HepG2 (cell line): ENCODE results near the gene CASKIN2. TPM values are rescaled to one million over a fixed set of nuclear protein-coding genes. Genes with fewer than 3 reads are reported as not detected.

Experiments used
- ARID4A ChIP-seq: sonication (generic); formaldehyde crosslinking; IDR thresholded peaks from 2 replicates; pipeline ENCODE4 v1.5.0; 2020; ENCODE audit warnings: mild to moderate bottlenecking, missing genetic modification reagents, borderline replicate concordance
- CHD4 ChIP-seq: fragments of 200-600 bp; sonication (generic); IDR thresholded peaks from 2 replicates; pipeline ENCODE4 v1.7.0; 2017; ENCODE audit warnings: mild to moderate bottlenecking, low read length, borderline replicate concordance
- HOXD1 ChIP-seq: sonication (generic); formaldehyde crosslinking; IDR thresholded peaks from 2 replicates; pipeline ENCODE4 v1.5.0; 2020; ENCODE audit warnings: missing genetic modification reagents
- KAT7 ChIP-seq: IDR thresholded peaks from 2 replicates; pipeline ENCODE4 v1.6.1; 2018; ENCODE audit warnings: borderline replicate concordance, missing compliant biosample characterization
- KDM5A ChIP-seq: fragments of 200-600 bp; sonication (generic); IDR thresholded peaks from 2 replicates; pipeline ENCODE4 v1.7.0; 2018; ENCODE audit warnings: antibody characterized with exemption, mild to moderate bottlenecking, low read length, borderline replicate concordance
- MYC ChIP-seq: sonication (generic); formaldehyde crosslinking; IDR thresholded peaks from 2 replicates; pipeline ENCODE4 v1.9.0; 2021; ENCODE audit warnings: missing genetic modification reagents, borderline replicate concordance
- NR2F1 ChIP-seq, 2 experiments: fragments of 450-650 bp in 1 of 2; formaldehyde crosslinking in 1 of 2; IDR thresholded peaks; 2 replicates each; pipeline versions ENCODE4 v1.5.0 to v1.6.1; 2016 to 2020; ENCODE audit warnings: mild to moderate bottlenecking in 1 of 2, missing compliant biosample characterization in 1 of 2, missing genetic modification reagents in 1 of 2, moderate library complexity in 1 of 2
- RNF219 ChIP-seq: sonication (generic); formaldehyde crosslinking; IDR thresholded peaks from 2 replicates; pipeline ENCODE4 v1.5.0; 2020; ENCODE audit warnings: mild to moderate bottlenecking, missing genetic modification reagents
- RORA ChIP-seq: sonication (generic); formaldehyde crosslinking; IDR thresholded peaks from 2 replicates; pipeline ENCODE4 v1.5.0; 2020; ENCODE audit warnings: mild to moderate bottlenecking, missing genetic modification reagents, moderate library complexity
- STAT6 ChIP-seq: sonication (generic); formaldehyde crosslinking; IDR thresholded peaks from 2 replicates; pipeline ENCODE4 v1.4.0; 2020; ENCODE audit warnings: missing genetic modification reagents, mild to moderate bottlenecking, borderline replicate concordance
- TAF1 ChIP-seq: sonication (generic); formaldehyde crosslinking; IDR thresholded peaks from 2 replicates; pipeline ENCODE4 v1.4.0; 2020; ENCODE audit warnings: missing genetic modification reagents
- TBP ChIP-seq: sonication (generic); formaldehyde crosslinking; IDR thresholded peaks from 2 replicates; pipeline ENCODE4 v1.5.0; 2020; ENCODE audit warnings: missing genetic modification reagents
- THAP7 ChIP-seq: sonication (generic); formaldehyde crosslinking; IDR thresholded peaks from 2 replicates; pipeline ENCODE4 v1.8.1; 2023; ENCODE audit warnings: mild to moderate bottlenecking, missing genetic modification reagents
- ZBTB3 ChIP-seq: sonication (generic); formaldehyde crosslinking; IDR thresholded peaks from 2 replicates; pipeline ENCODE4 v1.4.0; 2020; ENCODE audit warnings: low read depth, mild to moderate bottlenecking, moderate library complexity, missing genetic modification reagents, borderline replicate concordance
- ZBTB43 ChIP-seq: sonication (generic); formaldehyde crosslinking; conservative IDR thresholded peaks from 2 replicates; pipeline ENCODE4 v1.4.0; 2020; ENCODE audit warnings: missing genetic modification reagents
- ZNF550 ChIP-seq: sonication (generic); formaldehyde crosslinking; IDR thresholded peaks from 2 replicates; pipeline ENCODE4 v1.4.0; 2020; ENCODE audit warnings: mild to moderate bottlenecking, missing genetic modification reagents, borderline replicate concordance
- ZNF577 ChIP-seq: sonication (generic); formaldehyde crosslinking; IDR thresholded peaks from 2 replicates; pipeline ENCODE4 v1.4.0; 2020; ENCODE audit warnings: mild to moderate bottlenecking, low read depth, missing genetic modification reagents, borderline replicate concordance
- ZNF678 ChIP-seq: sonication (generic); formaldehyde crosslinking; IDR thresholded peaks from 2 replicates; pipeline ENCODE4 v1.4.0; 2020; ENCODE audit warnings: mild to moderate bottlenecking, missing genetic modification reagents
- polyA plus RNA-seq, 8 experiments: library from polyadenylated mRNA; depleted of rRNA in 3 of 8; stranded (reverse) in 7 of 8; unstranded in 1 of 8; fragments of >200 nt; fragmentation: Illumina TruSeq in 4 of 8; extraction: Trizol in 4 of 8; gene quantifications; 2 replicates each; pipeline versions ENCODE4 v1.2.1 to v1.2.3, GENCODE V29; 2011 to 2016; ENCODE audit warnings: low read depth in 4 of 8, missing spikeins in 1 of 8, mixed read lengths in 1 of 8; ENCODE audit not compliant: insufficient read depth in 1 of 8
- total RNA-seq, 5 experiments: library from RNA; depleted of rRNA; stranded (reverse); fragments of >200 nt; fragmentation: Illumina TruSeq; extraction: Trizol; gene quantifications; 2 replicates each; pipeline ENCODE4 v1.2.3, GENCODE V29; 2016; ENCODE audit warnings: low read depth in 1 of 5

Gene CASKIN2
- total and polyA plus RNA-seq, 2 of the 13 experiments (the other 11 are each of a cell fraction or from before 2014, with no cell fraction given): 5.2 to 7.8 TPM

GRCh38 chr17:75514919-75515495 lies 330 bp downstream of the CASKIN2 start (continued):
- no peak; the same call in 1 of the 2 replicates for TF ChIP-seq ARID4A (CRISPR knock-in tag)
- no peak for TF ChIP-seq NR2F1 (CRISPR knock-in tag; IDR thresholded peaks at IDR 0.05)
- TF ChIP-seq MYC (CRISPR knock-in tag): no peak
- 0 out of 2 replicates have a peak, but pooled peaks have one; percentile 34 for TF ChIP-seq ZBTB43 (CRISPR knock-in tag)
- no peak for TF ChIP-seq TAF1
- peak; percentile 24; the same call in 1 of the 2 replicates for TF ChIP-seq KDM5A
- no peak for TF ChIP-seq ZNF550 (CRISPR knock-in tag)
- no peak for TF ChIP-seq ZNF678 (CRISPR knock-in tag)
- no peak for TF ChIP-seq ZBTB3 (CRISPR knock-in tag)
- no peak for TF ChIP-seq ZNF577 (CRISPR knock-in tag)
- no peak for TF ChIP-seq KAT7 (CRISPR knock-in tag)
- TF ChIP-seq HOXD1 (CRISPR knock-in tag): 0 out of 2 replicates have a peak, but pooled peaks have one; percentile 70
- no peak for TF ChIP-seq CHD4
- 0 out of 2 replicates have a peak, but pooled peaks have one; percentile 19 for TF ChIP-seq STAT6 (CRISPR knock-in tag)
- TF ChIP-seq TBP (CRISPR knock-in tag): no peak
- no peak for TF ChIP-seq RORA (CRISPR knock-in tag)
- no peak for TF ChIP-seq THAP7 (CRISPR knock-in tag)
- no peak for TF ChIP-seq RNF219
